Activated naive CD8-positive, alpha-beta T cell treated with anti-CD3 and anti-CD28 coated beads, Interleukin-2, amount 50 U/mL, for 24 hours (primary cell): ENCODE results near the gene MYMX.

Source experiments
- ATAC-seq: fragments of 150-1000 bp; cut with Tn5 transposase; one replicate; pipeline ENCODE4 v1.10.0; 2021
- DNase-seq: peaks from one replicate; pipeline ENCODE4 v3.0.0; 2021
- H3K27ac Mint-ChIP-seq: one replicate; pipeline ENCODE4 v1.8.0; 2021; ENCODE audit warnings: mild to moderate bottlenecking, mixed read lengths
- H3K27me3 Mint-ChIP-seq: one replicate; pipeline ENCODE4 v1.8.0; 2021; ENCODE audit warnings: mixed read lengths
- H3K36me3 Mint-ChIP-seq: one replicate; pipeline ENCODE4 v1.8.0; 2021; ENCODE audit warnings: low read depth, mixed read lengths
- H3K4me1 Mint-ChIP-seq: one replicate; pipeline ENCODE4 v1.8.0; 2021; ENCODE audit warnings: mixed read lengths
- H3K4me3 Mint-ChIP-seq: one replicate; pipeline ENCODE4 v1.8.0; 2021; ENCODE audit warnings: mild to moderate bottlenecking, moderate library complexity, mixed read lengths
- H3K9me3 Mint-ChIP-seq: one replicate; pipeline ENCODE4 v1.8.0; 2021; ENCODE audit warnings: mixed read lengths

The MYMX gene

DNA sequence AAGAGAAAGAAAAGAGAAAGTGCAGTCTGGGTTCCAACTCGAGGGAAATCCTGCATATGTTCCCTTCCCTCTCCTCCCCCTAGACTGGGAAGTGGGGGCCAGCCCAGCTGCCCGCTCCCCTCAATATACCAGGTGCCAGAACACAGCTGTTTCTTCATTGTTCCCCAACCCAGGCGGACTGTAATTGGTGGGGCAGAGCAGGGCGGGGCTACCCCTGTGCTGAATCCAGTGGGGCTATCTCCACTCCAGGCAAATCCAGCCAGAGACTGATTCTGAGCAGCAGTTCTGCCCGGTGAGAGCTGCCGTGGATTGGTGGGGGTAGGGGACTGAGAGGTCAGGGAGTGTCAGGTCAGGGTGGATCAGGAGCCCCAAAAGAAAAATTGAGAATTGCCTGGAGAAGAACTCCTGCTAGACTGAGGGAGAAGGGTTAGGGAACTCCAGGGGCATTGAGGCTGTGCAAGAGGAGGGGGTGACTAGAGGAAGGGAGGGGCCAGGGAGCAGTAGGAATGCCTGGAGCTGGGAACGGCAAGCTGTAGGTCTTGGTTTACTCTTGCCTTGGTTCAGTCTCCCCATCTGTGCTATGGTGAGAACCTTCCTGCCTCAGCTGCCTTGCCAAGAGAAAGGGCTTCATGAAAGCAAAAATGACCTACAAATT, at the start of gene MYMX:
TSS of gene MYMX (plus strand) at position 250 of the 655 bp plus-strand sequence. CDS start 546 bp downstream, outside the sequence.
- DNase-seq: no peak
- Mint-ChIP-seq H3K36me3 (no peaks in the 10 kb centered on the region), H3K27me3 (peaks cover 9% of the 10 kb centered on the region), H3K27ac (no peak within 1 kb of the TSS), H3K4me1 (peaks cover 26% of the 10 kb centered on the region), H3K9me3 (no peaks in the 10 kb centered on the region), H3K4me3 (no peak within 1 kb of the TSS)
- ATAC-seq: no peak

DNA sequence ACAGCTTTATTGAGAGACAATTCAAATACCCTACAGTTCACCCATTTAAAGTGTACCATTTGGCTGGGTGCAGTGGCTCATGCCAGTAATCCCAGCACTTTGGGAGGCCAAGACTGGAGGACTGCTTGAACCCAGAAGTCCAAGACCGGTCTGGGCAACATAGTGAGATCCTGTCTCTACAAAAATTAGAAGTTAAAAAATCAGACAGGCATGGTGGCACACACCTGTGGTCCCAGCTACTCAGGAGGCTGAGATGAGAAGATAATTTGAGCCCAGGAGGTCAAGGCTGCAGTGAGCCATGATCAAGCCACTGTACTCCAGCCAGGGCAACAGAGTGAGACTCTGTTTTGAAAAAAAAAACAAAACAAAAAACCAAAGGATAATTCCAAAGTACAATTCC, 49.2 kb upstream of the MYMX start:
- DNase-seq (no peak), ATAC-seq (no peak)
- no peaks in the 10 kb centered on the region for H3K36me3 Mint-ChIP-seq
- no peak overlapping the region for H3K4me3 Mint-ChIP-seq
- peaks cover 16% of the 10 kb centered on the region for H3K27me3 Mint-ChIP-seq
- no peak overlapping the region for H3K27ac Mint-ChIP-seq
- no peaks in the 10 kb centered on the region for H3K9me3 Mint-ChIP-seq
- H3K4me1 Mint-ChIP-seq: peaks cover 22% of the 10 kb centered on the region

DNA sequence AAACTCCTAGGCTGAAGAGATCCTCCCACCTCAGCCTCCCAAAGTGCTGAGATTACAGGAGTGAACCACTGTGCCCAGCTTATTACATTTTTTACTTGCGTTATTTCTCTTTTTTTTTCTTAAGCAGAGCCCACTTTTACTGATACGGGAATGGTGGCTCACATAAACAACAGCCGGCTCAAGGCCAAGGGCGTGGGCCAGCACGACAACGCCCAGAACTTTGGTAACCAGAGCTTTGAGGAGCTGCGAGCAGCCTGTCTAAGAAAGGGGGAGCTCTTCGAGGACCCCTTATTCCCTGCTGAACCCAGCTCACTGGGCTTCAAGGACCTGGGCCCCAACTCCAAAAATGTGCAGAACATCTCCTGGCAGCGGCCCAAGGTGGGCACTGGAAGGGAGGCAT, 47.6 kb upstream of the MYMX start:
- Mint-ChIP-seq H3K4me1 (peaks cover 23% of the 10 kb centered on the region), H3K27me3 (peaks cover 14% of the 10 kb centered on the region), H3K4me3 (no peak overlapping the region), H3K9me3 (no peaks in the 10 kb centered on the region), H3K36me3 (no peaks in the 10 kb centered on the region), H3K27ac (no peak overlapping the region)
- DNase-seq: no peak
- ATAC-seq: no peak

DNA sequence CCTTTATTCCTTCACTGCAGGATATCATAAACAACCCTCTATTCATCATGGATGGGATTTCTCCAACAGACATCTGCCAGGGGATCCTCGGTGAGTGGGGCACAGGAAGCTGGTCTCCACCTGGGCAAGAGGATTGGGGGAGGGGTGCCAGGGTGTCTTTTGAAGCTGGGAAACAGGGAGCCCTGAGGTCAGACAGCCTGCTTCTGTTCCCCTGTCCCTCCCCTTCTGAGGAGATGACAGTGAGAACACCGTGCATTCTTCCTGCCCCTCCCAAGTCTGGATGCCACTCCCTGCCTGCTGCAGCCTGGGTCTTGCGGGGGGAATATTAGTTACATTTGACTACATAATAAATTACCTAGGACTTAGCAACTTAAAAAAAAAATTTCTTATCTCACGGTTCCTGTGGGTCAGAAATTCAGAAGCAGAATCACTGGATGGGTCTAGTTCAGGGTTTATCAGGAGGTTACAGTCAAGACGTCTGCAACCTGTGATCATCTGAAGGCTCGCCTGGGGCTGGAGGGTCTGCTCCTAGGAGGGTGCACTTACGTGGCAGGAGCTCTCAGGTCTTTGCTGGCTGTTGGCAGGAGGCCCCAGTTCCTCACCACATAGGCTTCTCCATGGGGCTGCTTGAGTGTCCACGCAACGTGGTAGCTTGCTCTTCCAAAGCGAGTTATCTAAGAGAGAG, 46.7 kb upstream of the MYMX start:
- H3K27me3 Mint-ChIP-seq: peaks cover 11% of the 10 kb centered on the region

DNA sequence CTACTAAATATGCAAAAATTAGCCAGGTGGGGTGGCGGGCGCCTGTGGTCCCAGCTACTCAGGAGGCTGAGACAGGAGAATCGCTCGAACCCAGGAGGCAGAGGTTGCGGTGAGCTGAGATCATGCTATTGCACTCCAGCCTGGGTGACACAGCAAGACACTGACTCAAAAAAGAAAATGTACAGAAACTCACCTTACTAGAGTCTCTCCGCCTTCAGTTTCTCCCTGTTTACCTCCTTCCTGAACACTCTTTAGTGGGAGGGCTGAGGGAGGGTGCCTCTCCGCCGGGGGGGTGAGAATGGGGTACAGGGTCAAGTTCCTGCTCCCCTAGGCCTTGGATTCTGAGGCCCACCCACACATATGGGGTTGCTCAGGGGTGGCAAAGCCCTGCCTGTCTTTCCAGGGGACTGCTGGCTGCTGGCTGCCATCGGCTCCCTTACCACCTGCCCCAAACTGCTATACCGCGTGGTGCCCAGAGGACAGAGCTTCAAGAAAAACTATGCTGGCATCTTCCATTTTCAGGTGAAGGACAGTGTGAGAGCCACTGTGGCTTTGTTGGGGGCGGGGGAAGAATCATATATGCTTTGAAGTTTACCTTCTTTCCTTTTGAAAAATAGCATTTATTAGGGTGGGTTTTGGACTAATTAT, 44.7 kb upstream of the MYMX start:
- peak; percentile 72 for ATAC-seq
- Mint-ChIP-seq H3K4me1 (peaks cover 21% of the 10 kb centered on the region), H3K27ac (peak overlapping the region; percentile 37)

More for the DNA sequence above, 46.7 kb upstream of the MYMX start:
- ATAC-seq (no peak), DNase-seq (no peak)
- Mint-ChIP-seq H3K4me3 (no peak overlapping the region), H3K9me3 (no peaks in the 10 kb centered on the region), H3K36me3 (no peaks in the 10 kb centered on the region), H3K4me1 (peaks cover 23% of the 10 kb centered on the region), H3K27ac (no peak overlapping the region)

DNA sequence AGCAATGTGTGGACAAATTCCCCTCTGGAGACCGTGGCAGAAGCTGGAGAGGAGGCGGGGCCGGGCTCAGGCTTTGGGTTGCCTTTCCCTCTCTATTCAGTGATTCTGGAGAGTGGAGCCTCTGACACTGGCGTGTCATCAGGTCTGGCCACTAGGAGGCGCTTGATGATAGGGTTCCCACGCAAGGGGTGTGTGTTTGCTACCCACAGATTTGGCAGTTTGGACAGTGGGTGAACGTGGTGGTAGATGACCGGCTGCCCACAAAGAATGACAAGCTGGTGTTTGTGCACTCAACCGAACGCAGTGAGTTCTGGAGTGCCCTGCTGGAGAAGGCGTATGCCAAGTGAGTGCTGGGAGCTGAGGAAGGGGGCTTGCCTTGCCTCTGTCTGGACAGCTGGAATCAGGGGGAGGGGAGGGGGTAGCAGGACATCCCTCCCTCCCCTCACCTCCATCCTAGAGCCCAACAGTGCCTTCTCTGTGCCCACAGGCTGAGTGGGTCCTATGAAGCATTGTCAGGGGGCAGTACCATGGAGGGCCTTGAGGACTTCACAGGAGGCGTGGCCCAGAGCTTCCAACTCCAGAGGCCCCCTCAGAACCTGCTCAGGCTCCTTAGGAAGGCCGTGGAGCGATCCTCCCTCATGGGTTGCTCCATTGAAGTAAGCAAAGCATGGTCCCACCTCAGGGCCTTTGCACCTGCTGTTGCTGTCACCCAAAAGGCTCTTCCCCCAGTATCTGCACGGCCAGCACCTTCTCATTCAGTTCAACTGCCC, 43.8 kb upstream of the MYMX start:
- Mint-ChIP-seq H3K36me3 (no peaks in the 10 kb centered on the region), H3K27me3 (peaks cover 5% of the 10 kb centered on the region), H3K9me3 (no peaks in the 10 kb centered on the region), H3K4me1 (peaks cover 28% of the 10 kb centered on the region), H3K4me3 (peak overlapping the region; percentile 51), H3K27ac (peak overlapping the region; percentile 37)
- DNase-seq (peak; percentile 86), ATAC-seq (peak; percentile 71)

More for the DNA sequence above, 44.7 kb upstream of the MYMX start:
- no peaks in the 10 kb centered on the region for H3K9me3 Mint-ChIP-seq
- H3K27me3 Mint-ChIP-seq: peaks cover 5% of the 10 kb centered on the region
- H3K36me3 Mint-ChIP-seq: no peaks in the 10 kb centered on the region
- peak; percentile 32 for DNase-seq
- peak overlapping the region; percentile 51 for H3K4me3 Mint-ChIP-seq

DNA sequence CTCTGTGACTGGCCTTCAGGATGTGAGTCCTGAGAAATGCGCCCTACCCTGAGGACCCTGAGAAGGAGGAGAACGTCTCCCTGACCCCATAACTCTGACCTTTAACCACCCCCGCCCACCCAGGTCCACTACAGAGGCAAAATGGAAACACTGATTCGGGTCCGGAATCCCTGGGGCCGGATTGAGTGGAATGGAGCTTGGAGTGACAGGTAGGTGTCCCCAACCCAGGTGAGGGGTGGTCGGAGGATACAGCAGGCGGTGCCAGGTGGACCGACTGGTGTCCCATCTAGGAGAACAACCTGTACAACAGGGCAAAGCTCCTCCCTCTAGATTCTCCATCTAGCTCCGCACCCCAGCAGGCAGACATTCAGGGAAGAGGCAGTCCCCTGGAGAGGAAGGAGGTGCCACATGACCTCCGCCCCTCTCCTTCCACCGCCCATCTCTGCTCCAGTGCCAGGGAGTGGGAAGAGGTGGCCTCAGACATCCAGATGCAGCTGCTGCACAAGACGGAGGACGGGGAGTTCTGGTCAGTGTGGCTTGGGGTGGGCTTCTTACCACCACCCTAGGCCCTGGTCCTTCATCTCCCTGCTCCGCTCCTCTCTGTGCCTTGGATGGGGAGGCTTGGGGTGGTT, 40.5 kb upstream of the MYMX start:
- no peaks in the 10 kb centered on the region for H3K36me3 Mint-ChIP-seq
- ATAC-seq (no peak), DNase-seq (no peak)
- peaks cover 28% of the 10 kb centered on the region for H3K4me1 Mint-ChIP-seq
- no peak overlapping the region for H3K4me3 Mint-ChIP-seq
- no peaks in the 10 kb centered on the region for H3K27me3 Mint-ChIP-seq
- no peaks in the 10 kb centered on the region for H3K9me3 Mint-ChIP-seq
- no peak overlapping the region for H3K27ac Mint-ChIP-seq

DNA sequence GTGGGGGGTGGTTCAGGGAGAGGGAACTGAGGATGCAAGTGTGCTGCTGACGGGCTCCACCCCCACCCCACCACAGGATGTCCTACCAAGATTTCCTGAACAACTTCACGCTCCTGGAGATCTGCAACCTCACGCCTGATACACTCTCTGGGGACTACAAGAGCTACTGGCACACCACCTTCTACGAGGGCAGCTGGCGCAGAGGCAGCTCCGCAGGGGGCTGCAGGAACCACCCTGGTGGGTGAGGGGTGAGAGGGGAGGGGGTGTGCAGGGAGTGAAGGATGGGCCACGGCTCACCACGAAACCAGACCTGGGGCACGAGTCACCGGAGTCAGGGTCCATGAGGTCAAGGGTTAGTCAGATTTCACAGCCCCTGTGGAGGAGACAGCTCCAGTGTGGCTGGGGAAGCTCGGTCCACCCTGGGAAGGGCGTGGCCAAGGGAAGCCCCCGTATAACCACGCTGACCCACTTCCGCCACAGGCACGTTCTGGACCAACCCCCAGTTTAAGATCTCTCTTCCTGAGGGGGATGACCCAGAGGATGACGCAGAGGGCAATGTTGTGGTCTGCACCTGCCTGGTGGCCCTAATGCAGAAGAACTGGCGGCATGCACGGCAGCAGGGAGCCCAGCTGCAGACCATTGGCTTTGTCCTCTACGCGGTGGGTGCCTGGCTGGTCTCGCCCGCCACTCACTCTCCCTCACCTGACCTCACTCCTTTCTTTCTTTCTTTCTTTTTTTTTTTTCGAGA, 39.8 kb upstream of the MYMX start:
- peaks cover 25% of the 10 kb centered on the region for H3K4me1 Mint-ChIP-seq
- no peaks in the 10 kb centered on the region for H3K27me3 Mint-ChIP-seq
- peak overlapping the region; percentile 45 for H3K4me3 Mint-ChIP-seq
- H3K27ac Mint-ChIP-seq: no peak overlapping the region
- H3K9me3 Mint-ChIP-seq: no peaks in the 10 kb centered on the region
- no peaks in the 10 kb centered on the region for H3K36me3 Mint-ChIP-seq
- DNase-seq: peak; percentile 58
- peak; percentile 77 for ATAC-seq

DNA sequence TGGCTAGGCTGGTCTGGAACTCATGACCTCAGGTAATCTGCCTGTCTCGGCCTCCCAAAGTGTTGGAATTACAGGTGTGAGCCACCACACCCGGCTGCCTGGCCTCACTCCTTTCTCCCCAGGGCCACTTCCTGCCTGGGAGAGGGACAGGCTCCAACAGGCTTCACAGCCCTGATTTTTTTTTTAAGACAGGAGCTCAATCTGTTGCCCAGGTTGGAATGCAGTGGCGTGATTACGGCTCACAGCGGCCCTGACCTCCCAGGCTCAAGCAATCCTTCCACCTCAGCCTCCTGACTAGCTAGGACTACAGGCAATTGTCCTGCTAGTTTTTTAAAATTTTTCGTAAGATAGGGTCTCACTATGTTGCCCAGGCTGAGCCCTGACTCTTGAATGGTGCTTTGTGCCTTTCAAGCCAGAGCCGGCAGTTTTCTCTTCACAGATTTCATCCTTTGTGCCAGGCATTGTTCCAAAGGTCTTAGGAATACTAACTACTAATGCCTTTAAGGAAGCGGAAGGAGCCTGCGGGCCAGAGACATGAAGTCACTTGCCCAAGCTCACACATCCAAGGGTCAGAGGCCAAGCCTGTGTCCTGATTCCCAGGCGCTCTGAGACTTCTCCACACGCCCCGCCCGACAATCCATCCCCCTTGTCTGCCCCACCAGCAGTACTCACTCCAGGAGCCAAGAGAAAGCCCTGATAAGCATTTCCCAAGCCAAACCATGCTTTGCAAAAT, 38.9 kb upstream of the MYMX start:
- no peaks in the 10 kb centered on the region for H3K27me3 Mint-ChIP-seq
- ATAC-seq (no peak), DNase-seq (no peak)
- no peaks in the 10 kb centered on the region for H3K36me3 Mint-ChIP-seq
- peaks cover 16% of the 10 kb centered on the region for H3K4me1 Mint-ChIP-seq
- no peak overlapping the region for H3K27ac Mint-ChIP-seq
- no peak overlapping the region for H3K4me3 Mint-ChIP-seq
- no peaks in the 10 kb centered on the region for H3K9me3 Mint-ChIP-seq

DNA sequence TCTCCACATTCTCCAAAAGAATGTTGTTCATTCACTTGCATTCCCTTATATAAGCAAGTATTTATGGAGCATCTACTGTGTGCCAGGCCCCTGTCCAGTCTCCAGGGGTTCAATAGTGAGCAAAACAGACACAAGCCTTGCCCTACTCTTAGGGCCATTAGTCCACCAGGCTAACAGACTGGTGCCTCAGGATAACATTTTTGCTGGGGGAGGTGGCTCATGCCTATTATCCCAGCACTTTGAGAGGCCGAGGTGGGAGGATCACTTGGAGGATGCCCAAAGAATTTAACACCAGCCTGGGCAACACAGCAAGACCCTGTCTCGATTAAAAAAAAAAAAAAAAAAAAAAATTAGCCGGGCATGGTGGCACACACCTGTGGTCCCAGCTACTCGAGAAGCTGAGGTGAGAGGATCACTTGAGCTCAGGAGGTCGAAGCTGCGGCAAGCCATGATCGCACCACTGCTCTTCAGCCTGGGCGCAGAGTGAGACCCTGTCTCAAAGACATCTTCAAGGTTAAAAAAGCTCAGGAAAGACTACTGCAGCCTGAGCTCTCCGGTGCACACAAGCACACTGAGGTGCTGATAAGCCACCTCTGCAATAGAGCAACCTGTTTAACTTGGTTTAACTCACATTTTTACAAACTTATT, 38.2 kb upstream of the MYMX start:
- Mint-ChIP-seq H3K4me3 (no peak overlapping the region), H3K36me3 (no peaks in the 10 kb centered on the region), H3K27ac (no peak overlapping the region), H3K27me3 (no peaks in the 10 kb centered on the region), H3K9me3 (no peaks in the 10 kb centered on the region), H3K4me1 (peaks cover 16% of the 10 kb centered on the region)
- DNase-seq: no peak
- no peak for ATAC-seq

DNA sequence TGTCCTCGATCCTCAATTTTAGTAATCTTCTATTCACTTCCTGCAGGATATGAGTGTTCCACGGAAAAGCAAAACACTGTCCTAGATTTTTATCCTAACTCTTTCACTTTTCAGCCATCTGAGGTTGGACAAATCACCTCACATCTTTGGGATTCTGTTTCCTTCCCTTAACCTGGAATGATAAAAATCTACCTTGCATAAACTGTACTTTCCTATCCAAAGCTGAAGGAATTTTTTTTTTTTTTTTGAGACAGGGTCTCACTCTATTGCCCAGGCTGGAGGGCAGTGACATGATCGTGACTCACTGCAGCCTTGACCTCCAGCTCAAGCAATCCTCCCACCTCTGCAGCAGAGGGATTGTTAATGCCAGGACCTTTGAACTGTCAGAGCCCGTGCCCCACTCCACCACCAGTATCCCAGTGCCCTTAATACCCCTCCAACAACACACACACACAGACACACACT, 37.6 kb upstream of the MYMX start:
- no peaks in the 10 kb centered on the region for H3K9me3 Mint-ChIP-seq
- no peak overlapping the region for H3K27ac Mint-ChIP-seq
- H3K36me3 Mint-ChIP-seq: no peaks in the 10 kb centered on the region
- H3K4me3 Mint-ChIP-seq: no peak overlapping the region
- peaks cover 16% of the 10 kb centered on the region for H3K4me1 Mint-ChIP-seq
- H3K27me3 Mint-ChIP-seq: no peaks in the 10 kb centered on the region
- no peak for ATAC-seq
- DNase-seq: no peak

DNA sequence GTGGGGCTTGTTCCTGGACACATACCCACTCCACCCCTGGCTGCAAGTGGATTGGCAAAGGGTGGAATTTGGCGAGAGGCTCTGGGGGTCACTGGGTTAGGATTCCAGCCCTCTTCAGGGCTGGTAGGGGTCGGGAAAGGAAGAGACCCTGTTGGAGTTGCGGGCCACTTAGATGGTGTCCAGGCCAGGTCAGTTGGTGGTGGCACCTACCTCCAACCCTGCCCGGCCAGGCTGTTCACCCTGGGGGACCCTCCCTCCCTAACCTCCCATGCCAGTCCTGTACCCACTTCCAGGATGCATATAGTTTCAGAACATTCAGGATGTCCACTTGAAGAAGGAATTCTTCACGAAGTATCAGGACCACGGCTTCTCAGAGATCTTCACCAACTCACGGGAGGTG, 37.1 kb upstream of the MYMX start:
- H3K4me3 Mint-ChIP-seq: no peak overlapping the region
- H3K9me3 Mint-ChIP-seq: no peaks in the 10 kb centered on the region
- DNase-seq: no peak
- no peak overlapping the region for H3K27ac Mint-ChIP-seq
- peaks cover 16% of the 10 kb centered on the region for H3K4me1 Mint-ChIP-seq
- H3K27me3 Mint-ChIP-seq: no peaks in the 10 kb centered on the region
- no peaks in the 10 kb centered on the region for H3K36me3 Mint-ChIP-seq
- ATAC-seq: no peak

DNA sequence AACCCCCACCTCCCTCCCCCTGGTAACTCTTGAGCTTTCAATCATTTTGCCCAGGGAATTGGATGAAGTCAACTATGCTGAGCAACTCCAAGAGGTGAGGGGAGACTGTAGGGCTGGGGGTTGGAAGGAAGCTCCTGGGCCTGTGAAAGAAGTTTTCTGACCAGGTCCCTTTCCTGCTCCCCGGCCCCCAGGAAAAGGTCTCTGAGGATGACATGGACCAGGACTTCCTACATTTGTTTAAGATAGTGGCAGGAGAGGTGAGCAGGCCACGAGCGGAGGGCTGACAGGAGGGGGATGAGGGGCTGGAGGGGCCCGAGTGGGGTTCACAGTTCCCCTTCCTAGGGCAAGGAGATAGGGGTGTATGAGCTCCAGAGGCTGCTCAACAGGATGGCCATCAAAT, 36.3 kb upstream of the MYMX start:
- no peak for DNase-seq
- Mint-ChIP-seq H3K27me3 (no peaks in the 10 kb centered on the region), H3K9me3 (no peaks in the 10 kb centered on the region), H3K36me3 (no peaks in the 10 kb centered on the region), H3K27ac (no peak overlapping the region), H3K4me3 (no peak overlapping the region), H3K4me1 (peaks cover 16% of the 10 kb centered on the region)
- no peak for ATAC-seq
